Thoracic aorta (tissue), 2 donors: ENCODE measurements around the gene PRSS16. TPM values are rescaled to one million over a fixed set of nuclear protein-coding genes. Genes with fewer than 3 reads are reported as not detected.
"Not testable (repeated sequence)": the region's sequence is repeated elsewhere in the genome, so short reads cannot be mapped to it uniquely, and the experiment has no call there.

ENCODE experiments used
- ATAC-seq: fragments of 150-250 bp; one replicate; pipeline ENCODE4 v1.8.0; 2017; ENCODE audit warnings: low read depth; ENCODE audit not compliant: insufficient number of reproducible peaks, low FRiP score
- DNase-seq: peaks from one replicate; pipeline ENCODE4 v3.0.0-alpha.2; 2020; ENCODE audit warnings: low spot score
- H3K27ac ChIP-seq, 2 donors: fragments of 200-600 bp; sonication (generic); 1 replicate in 1 of 2; 2 replicates in 1 of 2; pipeline ENCODE4 v1.5.1; 2016; ENCODE audit warnings: mild to moderate bottlenecking in 2 of 2, moderate library complexity in 2 of 2
- H3K27me3 ChIP-seq: fragments of 200-600 bp; sonication (generic); replicated peaks from 2 replicates; pipeline ENCODE4 v1.6.0; 2016; ENCODE audit warnings: mild to moderate bottlenecking; ENCODE audit not compliant: insufficient read depth
- H3K36me3 ChIP-seq: fragments of 200-600 bp; sonication (generic); one replicate; pipeline ENCODE4 v1.5.1; 2016
- H3K4me1 ChIP-seq, 2 donors: fragments of 200-600 bp; sonication (generic); 1 replicate in 1 of 2; 2 replicates in 1 of 2; pipeline versions ENCODE4 v1.5.1 to v1.6.0; 2016; ENCODE audit warnings: low read depth in 2 of 2, mild to moderate bottlenecking in 1 of 2; ENCODE audit not compliant: control insufficient read depth in 1 of 2
- H3K4me3 ChIP-seq: fragments of 200-600 bp; sonication (generic); 2 replicates; pipeline ENCODE4 v1.5.1; 2016; ENCODE audit warnings: mild to moderate bottlenecking
- H3K9me3 ChIP-seq: fragments of 200-600 bp; sonication (generic); 2 replicates; pipeline ENCODE4 v1.5.1; 2016
- CTCF ChIP-seq: fragments of 200-600 bp; sonication (generic); IDR thresholded peaks from one replicate; pipeline ENCODE4 v1.5.1; 2019; ENCODE audit warnings: antibody characterized with exemption
- total RNA-seq, 2 donors: library from RNA; depleted of rRNA; stranded (reverse); fragments of >200 nt; gene quantifications; one replicate each; pipeline versions ENCODE4 v1.1.0 to v1.2.3, GENCODE V29; 2016

Gene PRSS16
- total RNA-seq, 2 donors from 2014 or later: not detected

- H3K36me3 ChIP-seq: no peaks in the 10 kb centered on the region
- H3K4me3 ChIP-seq: no peak overlapping the region
- H3K27me3 ChIP-seq: no peaks in the 10 kb centered on the region
- ATAC-seq (no peak), DNase-seq (no peak)
- H3K27ac ChIP-seq: no peak overlapping the region
- H3K9me3 ChIP-seq: no peaks in the 10 kb centered on the region
- TF ChIP-seq CTCF: no peak
- H3K4me1 ChIP-seq: no peaks in the 10 kb centered on the region
Measured at GRCh38 chr6:27260369-27260768, 12.9 kb downstream of the PRSS16 start.

- Histone ChIP-seq H3K4me3 (no peak overlapping the region), H3K9me3 (no peaks in the 10 kb centered on the region), H3K36me3 (no peaks in the 10 kb centered on the region), H3K4me1 (no peaks in the 10 kb centered on the region), H3K27me3 (no peaks in the 10 kb centered on the region), H3K27ac (no peak overlapping the region)
- TF ChIP-seq CTCF: no peak
- ATAC-seq: no peak
- no peak for DNase-seq
Measured at GRCh38 chr6:27260836-27261375, 13.4 kb downstream of the PRSS16 start.

DNA sequence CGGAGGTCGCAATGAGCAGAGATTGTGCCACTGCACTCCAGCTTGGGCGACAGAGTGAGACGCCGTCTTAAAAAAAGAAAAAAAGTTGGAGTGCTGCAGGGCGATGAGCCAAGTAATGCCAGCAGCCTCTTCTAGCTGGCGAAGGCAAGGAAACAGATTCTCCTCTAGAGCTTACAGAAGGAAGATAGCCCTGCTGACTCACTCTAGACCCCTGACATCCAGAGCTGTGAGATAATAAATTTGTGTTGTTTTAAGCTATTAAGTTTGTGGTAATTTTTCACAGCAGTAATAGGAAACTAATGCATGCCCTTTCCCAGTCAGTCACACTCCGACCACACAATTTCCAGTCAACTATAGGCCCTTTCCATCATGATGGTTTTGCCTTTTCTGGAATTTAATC, 16.4 kb downstream of the PRSS16 start:
- Histone ChIP-seq H3K4me3 (no peak overlapping the region), H3K9me3 (no peaks in the 10 kb centered on the region), H3K4me1 (no peaks in the 10 kb centered on the region), H3K27me3 (no peaks in the 10 kb centered on the region), H3K36me3 (no peaks in the 10 kb centered on the region), H3K27ac (no peak overlapping the region)
- no peak for DNase-seq
- no peak for ATAC-seq
- TF ChIP-seq CTCF: no peak

DNA sequence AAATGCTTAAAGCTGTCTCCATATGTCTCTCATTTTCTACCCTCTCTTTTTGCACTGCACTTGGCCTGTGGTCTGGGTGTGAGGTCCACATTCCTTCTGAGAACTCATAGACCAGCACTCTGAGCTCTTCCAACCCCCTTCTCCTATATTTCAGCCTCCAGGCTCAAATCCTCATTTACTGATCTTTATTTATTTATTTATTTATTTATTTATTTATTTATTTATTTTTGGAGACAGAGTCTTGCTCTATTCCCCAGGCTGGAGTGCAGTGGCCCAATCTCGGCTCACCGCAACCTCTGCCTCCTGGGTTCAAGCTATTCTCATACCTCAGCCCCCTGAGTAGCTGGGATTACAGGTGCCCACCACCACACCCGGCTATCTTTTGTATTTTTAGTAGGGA, 19.5 kb downstream of the PRSS16 start:
- H3K4me1 ChIP-seq, H3K9me3 ChIP-seq, H3K36me3 ChIP-seq, ATAC-seq, DNase-seq, H3K4me3 ChIP-seq, H3K27ac ChIP-seq, H3K27me3 ChIP-seq: not testable (repeated sequence)

GRCh38 chr6:27267857-27268434, 20.4 kb downstream of the PRSS16 start:
- H3K4me3 ChIP-seq: no peak overlapping the region

More at GRCh38 chr6:27267857-27268434, 20.4 kb downstream of the PRSS16 start:
- no peaks in the 10 kb centered on the region for H3K4me1 ChIP-seq
- DNase-seq (no peak), ATAC-seq (no peak)
- no peaks in the 10 kb centered on the region for H3K27me3 ChIP-seq
- no peaks in the 10 kb centered on the region for H3K36me3 ChIP-seq
- H3K27ac ChIP-seq: no peak overlapping the region
- no peak for TF ChIP-seq CTCF
- no peaks in the 10 kb centered on the region for H3K9me3 ChIP-seq
